ENCODE results near the gene TMPRSS7.
A peak's percentile ranks its signal among the peaks of the same experiment; 100 is the strongest.
"Not testable (repeated sequence)": the region's sequence is repeated elsewhere in the genome, so short reads cannot be mapped to it uniquely, and the experiment has no call there.

Gene TMPRSS7

DNA sequence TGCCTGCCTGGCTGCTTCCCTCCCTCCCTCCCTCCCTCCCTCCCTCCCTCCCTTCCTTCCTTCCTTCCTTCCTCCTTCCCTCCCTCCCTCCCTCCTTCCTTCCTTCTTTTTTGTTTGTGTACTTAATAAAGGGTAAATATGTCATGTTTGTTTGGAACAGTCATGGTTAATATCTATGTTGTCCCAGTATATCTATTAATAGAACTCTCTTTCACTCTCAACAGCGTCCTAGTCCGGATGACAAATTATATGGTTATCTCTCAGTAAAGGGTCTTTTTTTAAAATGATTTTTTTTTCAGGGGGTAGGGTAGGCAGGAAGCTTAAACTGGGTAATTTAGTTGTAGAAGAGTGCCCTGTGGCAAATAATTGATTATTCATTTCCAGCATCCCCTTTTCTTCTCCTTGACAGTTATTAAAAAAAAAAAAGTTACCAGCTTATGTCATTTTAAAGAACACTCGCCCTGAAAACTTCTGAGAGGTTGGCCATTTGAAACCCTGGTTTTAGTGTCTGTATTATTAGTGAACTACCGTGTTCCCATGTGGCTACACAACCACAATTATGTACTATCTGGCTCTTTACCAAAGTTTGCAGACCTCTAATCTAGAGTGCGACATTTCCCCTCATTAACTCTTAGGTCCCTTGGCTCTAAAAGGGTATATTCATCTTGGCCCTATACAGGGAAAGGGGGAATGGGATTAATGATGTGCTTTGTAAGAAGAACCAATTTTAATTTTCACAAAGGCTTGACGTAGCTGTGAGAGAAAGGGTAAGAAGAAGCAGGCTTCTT is 22.1 kb upstream of the TMPRSS7 start:
- no peak for DNase-seq

DNA sequence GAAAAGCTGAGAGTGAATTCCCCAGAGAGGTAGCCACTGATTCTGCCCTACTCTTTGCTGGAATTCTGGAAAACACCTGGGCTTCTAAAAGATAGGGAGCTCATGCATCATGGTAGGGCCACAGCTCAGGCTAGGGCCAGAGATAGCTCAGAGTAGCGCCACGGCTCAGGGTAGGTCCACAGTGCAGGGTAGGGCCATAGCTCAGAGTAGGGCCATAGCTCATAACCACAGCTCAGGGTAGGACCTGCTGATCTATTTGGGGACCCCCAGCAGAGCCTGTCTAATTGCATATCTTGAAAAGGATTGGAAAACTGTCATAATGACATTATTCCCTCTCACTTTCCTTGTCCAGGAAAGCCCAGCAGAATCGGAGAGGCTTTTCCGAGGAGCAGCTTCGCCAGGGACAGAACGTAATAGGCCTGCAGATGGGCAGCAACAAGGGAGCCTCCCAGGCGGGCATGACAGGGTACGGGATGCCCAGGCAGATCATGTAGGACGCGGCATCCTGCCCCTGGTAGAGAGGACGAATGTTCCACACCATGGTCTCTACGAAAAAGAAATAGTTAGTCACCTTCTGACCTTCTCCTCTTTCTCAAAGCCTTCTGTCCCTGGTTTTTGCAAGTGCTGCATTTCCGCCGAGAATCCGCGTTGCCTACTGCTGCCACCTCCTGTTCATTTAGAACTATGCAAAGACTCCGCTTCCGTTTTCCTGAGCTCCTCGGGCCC is 21.3 kb upstream of the TMPRSS7 start:
- peak; percentile 62 for DNase-seq

DNA sequence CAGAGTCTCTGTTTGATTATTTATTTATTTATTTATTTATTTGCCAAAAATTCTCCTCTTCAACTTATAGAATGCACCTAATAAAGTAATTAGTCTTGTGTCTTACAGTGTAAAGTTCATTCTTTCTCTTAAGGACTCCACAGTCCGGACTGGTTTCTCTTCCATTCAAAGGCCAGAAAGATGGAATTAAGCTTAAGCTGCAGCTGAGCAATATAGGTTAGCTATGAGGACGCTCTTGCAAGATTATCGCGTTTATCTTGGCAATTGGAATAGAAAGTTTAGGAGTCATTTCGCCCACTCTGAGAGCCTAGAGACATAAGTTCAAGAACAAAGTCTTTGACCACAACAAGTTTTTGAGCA is 20.8 kb upstream of the TMPRSS7 start:
- DNase-seq, result no peak

DNA sequence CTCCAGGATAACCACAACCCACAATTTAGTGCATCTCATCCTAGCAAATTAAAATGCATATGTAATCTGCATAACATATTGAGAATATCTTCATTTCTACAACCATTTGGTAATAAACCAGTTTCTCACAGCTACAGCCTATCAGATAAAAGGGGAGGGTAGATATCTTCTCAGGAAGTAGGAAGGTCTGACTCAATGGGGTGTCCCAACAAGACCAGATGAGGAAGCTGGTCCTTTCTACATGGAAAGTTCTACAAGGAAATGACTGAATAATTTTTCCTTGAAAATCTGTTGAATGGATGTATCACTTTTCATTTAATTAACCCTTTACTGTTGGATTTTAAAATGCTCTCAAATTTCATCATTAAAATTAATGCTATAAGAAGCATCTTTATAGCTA is 17.4 kb upstream of the TMPRSS7 start:
- DNase-seq, result no peak

DNA sequence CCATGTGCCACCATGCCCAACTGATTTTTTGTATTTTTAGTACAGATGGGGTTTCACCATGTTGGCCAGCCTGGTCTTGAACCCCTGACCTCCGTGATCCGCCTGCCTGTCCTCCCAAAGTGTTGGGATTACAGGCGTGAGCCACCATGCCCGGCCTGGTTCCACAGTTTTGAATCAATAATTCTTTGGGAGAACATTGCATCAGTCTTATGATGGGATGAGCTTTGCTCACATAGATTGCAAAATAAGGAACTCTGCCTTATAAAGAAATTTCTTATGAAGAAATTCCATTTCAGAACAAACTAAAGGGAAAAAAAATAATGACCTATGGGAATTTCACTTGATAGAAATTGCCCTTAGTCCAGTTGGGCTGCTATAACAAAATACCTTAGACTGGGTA is 15.8 kb upstream of the TMPRSS7 start:
- no peak for DNase-seq

DNA sequence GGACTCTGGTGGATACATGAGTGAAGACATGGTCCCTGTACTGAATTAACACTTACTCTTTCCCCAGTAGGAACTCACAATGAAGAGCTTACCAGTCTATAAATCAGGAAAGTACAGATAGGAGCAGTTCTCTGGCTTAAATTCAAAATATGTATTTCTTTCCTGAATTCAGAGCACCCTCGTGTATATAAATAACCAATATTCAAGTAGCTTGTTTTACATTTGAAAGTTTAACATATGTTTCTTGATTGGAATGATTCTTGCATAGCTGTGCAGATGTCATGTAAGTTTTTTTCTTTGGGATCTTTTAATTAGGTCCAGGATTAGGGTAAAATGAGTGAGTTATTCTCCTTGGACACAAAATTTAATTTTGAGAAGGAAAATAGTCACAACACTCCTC is 14.8 kb upstream of the TMPRSS7 start:
- no peak for DNase-seq

DNA sequence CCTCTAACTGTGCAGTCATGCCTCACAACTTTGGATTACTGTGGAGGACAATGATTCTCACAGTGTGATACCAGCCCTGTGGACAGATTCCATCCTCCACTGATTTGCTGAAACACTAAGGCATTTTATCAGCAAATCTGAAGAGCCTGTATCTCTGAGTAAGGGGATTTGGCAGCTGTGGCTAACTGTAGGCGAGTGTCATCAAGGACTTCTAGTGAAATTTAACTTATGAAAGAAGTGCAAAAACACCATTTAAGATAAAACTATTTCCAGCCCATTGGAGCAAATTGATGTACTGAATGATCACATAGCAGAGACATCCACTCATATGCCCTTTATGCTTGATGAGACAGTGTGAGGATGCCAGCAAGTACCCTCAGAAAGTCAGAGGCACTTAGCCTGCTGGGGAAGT is 13.9 kb upstream of the TMPRSS7 start:
- no peak for DNase-seq

DNA sequence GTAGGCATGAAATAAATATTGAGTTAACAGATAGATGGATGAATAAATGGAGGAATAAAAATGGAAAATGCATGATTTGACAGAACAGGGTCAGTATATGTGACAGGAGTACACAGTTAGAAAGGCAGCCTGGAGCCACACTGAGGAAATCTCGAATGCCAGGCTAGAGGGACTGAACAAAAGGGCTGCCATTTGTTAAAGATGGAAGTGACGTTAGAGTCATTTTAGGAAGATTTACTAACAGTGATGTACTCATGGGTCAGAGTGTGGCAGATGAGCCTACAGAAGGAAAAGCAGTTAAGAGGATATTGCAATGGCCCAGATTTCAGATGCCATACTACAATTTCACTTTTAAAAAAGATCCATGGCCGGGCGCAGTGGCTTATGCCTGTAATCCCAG is 7.4 kb upstream of the TMPRSS7 start:
- DNase-seq, result no peak

DNA sequence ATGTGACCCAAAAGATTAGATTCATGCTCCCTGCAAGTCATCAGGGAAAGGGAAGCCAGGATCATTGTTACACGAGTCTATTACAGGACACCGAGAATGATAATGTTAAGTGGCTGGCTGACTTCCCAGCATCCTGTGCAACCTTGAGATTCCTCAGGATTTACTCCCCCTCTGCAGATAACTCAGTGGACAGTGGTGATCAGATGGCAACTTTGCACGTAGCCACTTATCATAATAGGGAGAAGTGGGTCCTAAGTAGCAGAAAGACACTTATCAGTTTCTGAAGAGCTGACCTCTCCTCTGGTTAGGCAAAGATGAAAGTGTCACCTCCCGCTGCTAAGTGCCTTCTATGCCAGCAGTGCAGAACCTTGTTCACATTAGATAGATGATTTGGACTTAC is 6.7 kb upstream of the TMPRSS7 start:
- DNase-seq, result no peak

DNA sequence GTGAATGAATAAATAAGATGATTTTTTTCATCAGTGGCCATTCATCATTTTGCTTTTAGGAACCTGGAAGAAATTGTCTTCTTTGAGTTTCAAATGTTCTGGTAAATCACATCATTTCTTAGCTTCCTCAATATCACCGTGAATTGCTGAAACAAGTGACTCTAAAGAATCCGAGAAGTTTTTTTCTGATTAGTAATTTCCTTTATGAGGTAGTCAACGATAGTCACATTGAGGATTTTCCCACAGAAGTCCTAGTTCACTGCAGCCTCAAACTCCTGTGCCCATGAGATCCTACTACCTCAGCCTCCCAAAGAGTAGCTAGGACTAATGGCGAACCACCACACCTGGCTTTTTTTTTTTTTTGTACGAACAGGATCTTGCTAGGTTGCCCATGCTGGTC is 3.6 kb upstream of the TMPRSS7 start:
- no peak for DNase-seq

DNA sequence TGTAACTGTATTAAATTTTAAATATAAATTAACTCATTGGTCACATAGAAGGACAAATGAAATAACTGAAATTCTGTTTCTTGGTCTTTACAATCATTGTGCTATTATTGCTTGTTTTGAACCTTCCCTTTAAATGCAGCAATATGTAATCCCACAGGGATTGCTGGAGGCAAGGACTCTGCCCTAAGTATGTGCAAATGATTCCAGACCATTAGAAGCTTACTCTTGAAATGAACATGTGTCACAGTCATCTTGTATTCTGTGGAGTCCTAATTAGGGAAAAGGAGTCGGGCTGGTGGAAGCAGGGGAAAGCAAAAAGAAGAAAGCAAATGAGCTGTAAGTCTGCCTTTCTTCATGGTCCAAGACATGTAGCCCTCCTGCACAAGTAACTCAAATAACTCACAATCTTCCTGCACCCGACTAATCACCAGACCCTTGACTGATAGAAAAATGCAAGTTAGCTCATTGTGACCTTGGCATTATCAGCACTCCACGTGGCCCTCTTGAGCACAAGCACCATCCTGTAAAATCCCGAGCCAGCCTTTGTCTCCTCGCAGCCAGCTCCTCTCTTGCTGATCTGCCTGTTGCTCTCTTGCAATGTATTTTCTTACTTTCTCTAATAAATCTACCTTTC is 2.3 kb upstream of the TMPRSS7 start:
- no peak for DNase-seq

DNA sequence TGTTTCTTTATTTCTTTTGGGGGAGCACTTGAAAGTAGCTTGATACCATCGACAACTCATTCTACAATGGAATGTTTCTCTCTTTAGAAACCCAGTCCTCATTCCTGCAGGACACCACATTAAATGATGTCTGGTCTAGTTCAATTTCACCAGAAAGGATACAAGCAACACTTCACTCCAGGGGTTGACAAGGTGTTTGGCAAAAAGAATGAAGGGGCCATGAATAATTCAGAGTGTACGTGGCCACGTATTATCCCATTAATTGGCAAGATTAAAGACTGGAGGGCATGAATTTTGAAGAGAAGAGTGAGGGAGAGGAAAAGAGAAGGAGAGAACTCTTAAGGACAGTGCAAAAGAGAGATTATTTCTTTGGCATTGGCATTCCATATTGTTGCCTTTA is 705 bp downstream of the TMPRSS7 start:
- no peak for DNase-seq

DNA sequence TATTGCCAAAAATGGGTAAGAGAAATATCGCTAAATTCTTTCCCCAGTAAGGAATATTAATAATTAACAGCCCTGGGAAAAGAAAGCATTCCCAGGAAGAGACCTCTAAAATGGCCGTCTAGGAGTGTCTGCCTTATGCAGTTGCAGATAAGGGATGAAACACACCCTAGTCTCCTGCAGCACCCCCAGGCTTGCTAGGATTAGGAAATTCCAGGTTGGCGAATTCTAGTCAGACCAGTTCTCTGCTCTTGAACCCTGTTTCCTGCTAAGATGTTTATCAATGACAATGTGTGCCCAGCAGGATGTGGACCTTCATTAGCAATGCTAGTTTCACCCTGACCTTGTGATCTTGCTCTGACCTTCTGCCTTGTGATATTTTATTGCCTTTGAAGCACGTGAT is 2.7 kb downstream of the TMPRSS7 start:
- not testable (repeated sequence) for DNase-seq

DNA sequence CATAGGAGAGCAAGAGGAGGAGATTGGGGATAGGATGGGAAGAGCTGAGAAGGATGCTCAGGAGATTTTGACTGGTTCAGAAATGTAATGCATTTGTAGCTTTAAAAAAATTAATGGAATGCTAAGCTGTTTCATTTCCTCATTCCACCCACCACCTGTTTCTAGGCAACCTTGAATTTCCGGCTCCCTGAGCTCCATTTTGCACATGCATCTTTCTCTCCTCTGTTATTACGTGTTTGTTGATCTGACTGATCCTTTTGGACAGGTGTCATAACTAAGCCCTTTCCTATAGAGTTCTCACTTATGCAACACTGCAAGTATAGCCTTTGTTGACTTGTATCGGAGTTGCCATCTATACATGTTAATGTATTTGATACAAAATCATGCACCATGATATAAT is 4.3 kb downstream of the TMPRSS7 start:
- no peak for DNase-seq

DNA sequence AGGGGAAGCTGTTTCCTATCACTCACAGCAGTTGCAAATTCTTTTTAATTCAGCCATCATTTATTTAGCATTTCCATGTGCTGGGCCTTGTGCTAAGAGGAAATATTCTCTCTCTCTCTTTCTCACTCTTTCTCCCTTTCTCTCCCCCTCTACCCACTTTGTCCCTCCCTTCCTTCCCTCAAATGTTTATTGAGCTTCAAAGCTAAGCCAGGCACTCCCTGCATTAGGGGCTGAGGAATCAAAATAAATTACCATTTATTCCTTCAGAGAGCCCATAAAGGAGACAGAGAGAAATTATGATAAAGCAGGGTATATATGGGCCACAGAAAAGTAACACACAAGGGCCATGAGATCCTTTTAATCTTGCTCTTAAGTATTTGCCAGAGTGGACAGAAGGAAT is 6.8 kb downstream of the TMPRSS7 start:
- no peak for DNase-seq

DNA sequence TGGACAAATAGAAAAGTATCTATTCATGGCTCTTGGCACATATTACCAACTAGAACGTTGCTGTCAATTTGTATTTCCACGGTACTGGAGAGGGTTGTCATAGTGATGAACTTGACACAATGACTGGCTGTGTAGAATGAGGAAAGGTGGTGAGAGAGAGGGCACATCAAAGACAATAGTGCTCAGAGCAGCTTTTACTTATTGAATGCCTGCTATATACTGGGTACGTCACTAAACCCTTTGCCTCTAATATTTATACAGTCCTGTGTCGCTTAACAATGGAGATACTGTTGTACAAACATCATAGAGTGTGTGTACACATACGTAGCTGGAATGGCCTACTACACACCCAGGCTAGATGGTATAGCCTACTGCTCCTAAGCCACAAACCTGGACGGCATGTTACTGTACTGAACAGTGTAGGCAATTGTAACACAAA is 8.3 kb downstream of the TMPRSS7 start:
- no peak for DNase-seq

DNA sequence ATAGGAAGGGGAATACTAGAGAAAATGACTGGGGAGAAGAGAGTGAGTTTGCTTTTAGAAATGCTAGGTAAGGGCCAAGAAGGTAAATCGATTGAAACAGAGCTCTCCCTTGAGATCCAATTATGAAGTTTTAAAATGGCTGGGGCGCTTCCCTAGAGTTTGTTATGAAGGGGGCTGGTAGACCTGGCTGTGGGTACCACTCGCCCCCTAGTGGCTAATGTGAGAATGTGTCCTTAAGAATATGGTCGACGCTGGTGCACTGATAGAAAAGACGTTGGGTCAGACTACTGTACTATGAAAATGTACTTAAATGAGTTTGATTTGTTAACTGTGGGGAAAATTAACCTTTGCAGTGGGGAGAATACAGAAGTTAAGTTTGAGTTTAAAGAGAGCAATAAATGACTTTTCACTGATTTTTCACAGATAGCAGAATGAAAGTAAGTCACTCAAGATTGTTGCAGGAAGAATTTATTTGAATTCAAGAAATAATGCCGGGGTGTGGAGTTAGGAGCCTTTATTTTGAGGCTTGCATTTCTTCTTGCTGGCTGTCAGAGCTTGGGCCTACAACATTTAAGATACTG is 9.2 kb downstream of the TMPRSS7 start:
- peak; percentile 34 for DNase-seq

DNA sequence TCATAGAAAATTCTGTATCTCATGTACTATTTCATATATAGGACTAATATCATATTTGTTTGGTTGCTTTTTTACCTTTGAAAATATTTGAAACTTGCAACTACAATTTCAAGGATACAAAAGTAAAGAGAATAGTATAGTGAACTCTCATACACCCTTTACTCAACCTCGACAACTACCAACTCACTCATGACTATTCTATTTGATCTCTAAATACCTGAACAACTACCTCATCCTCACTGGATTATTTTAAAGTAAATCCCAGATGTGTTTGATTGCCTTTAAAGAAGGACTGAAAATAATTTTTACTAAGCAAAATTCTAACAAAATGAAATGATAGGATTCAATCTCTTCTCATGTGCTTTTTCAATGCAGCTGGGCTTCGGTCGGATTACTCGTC is 12.1 kb downstream of the TMPRSS7 start:
- no peak for DNase-seq

DNA sequence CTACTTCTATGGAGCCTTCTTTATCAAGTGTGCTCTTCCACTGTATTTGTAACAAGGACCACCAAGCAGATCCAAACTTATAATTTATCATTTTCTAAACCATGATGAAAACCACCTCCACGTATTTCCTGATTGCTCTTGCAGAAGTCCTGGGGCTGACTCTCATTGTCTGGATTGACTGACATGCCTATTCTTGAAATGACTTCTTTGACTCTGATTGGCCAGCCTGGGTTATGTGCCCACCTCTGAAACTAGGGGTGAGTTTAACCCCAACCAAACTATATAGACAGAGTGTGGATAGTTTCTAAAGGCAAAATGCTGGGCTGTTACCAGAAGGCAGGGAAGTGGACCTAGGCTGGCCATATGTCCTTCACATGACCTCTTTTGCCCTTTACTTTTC is 12.7 kb downstream of the TMPRSS7 start:
- no peak for DNase-seq

DNA sequence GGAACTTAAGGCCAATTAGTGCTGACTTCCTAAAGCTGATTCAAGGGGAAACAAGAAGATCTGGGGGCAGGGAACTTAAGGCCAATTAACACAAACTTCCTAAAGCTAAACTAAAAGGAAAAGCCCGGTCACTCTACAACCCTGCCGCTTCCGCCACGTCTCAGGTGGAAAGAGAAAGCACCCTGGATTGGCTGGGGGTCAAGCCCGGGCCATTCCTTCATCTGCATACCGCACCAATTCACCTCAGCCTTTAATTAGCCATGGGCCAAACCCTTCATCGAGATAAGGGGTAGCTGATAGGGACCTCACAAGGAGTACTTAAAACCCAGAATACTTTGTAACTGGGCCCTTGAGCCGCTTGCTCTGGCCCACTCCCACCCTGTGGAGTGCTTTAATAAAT is 14.4 kb downstream of the TMPRSS7 start:
- no peak for DNase-seq

DNA sequence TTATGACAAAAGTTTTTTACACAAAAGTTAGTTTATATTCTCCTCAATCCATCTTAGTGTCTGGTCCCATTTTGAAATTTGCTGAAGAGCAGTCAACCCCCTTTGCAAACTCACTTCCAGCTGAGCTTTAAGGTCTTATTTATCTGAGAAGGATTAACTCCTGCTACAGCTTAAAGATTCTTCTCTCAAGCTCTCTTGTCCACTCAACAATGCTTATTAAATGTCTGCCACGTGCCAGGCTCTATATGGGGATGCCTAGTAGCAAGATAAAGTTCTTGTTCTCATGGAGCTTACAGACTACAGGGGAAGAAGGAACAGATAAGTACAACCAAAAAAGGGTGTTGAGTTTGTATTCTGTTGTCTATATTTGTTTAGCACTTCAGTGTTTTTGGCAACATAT is 18.7 kb downstream of the TMPRSS7 start:
- no peak for DNase-seq

DNA sequence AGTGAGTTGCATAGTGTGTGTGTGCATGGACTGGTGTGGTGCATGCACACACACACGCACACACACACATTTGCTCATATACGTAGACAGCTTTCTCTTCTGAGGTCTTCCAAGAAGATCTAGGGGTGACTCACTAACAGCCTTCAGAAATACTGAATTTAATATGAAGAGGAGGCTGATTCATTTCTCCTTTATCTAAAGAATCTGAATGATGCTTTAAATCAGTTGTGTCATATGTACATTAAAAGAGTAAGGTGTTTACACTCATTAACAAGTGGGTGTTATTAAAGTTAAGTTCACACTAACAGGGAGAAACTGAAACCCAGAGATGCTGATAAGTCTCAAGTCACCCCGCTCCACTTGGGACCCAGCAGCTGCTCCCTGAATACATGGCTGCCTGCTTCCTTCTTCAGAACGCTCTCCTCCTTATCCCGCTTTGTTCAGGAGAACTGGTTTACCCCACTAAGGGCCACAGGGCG is 22.0 kb downstream of the TMPRSS7 start:
- DNase-seq, result no peak

DNA sequence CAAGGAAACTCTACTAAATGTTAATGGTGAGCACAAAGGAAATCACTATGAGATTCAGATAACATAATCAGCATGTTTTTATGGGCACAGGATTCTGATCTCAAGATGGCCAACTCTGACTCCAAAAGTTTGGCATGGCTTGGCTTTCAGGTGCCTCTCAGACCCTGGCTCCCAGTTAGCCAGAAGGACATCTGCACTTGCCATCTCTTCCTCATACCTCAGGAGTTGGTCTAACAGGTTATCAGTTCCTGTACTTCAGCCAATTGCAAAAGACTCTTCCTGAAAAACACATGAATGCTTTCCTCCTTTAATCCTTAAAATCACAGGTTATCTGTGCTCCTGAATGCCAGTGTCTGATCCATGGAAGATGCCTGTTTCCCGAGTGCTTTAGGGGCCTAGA is 25.0 kb downstream of the TMPRSS7 start:
- DNase-seq, result no peak

DNA sequence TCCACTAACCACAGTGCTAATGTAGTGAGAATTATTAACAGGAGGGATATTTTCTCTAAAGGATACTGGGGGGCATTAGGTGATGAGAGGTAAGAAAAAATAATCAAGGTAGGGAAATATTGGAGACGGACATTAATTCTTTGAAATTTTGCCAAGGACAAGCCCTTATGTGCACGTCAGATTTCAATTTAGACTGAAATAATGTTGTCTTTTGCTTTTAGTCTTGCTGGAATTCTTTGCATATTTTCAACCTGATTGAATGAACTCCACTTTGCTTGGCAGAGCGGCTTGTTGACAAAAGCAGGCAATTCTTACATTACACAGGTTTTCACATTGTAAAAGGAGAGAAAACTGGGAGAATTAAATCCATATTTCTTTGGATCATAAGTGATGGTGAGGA is 26.6 kb downstream of the TMPRSS7 start:
- DNase-seq, result no peak
